Neural progenitor cell (in vitro differentiated cells): Measurements from ENCODE around the gene NAMPT. TPM values are rescaled to one million over a fixed set of nuclear protein-coding genes. Genes with fewer than 3 reads are reported as not detected.

ENCODE experiments used
- DNase-seq: peaks from one replicate; pipeline ENCODE4 v3.0.0-alpha.2; 2016; ENCODE audit warnings: low spot score
- H2AFZ ChIP-seq: fragments of 200-600 bp; sonication (generic); replicated peaks from 2 replicates; pipeline ENCODE4 v1.6.1; 2016; ENCODE audit warnings: antibody characterized with exemption
- H3F3A ChIP-seq: fragments of 200-600 bp; sonication (generic); 2 replicates; pipeline ENCODE4 v1.6.1; 2016; ENCODE audit warnings: antibody characterized with exemption, low read depth
- H3K27ac ChIP-seq: fragments of 200-600 bp; sonication (generic); 2 replicates; pipeline ENCODE4 v1.5.1; 2016; ENCODE audit warnings: mild to moderate bottlenecking
- H3K27me3 ChIP-seq: fragments of 200-600 bp; sonication (generic); 2 replicates; pipeline ENCODE4 v1.6.1; 2016; ENCODE audit warnings: mild to moderate bottlenecking, moderate library complexity
- H3K36me3 ChIP-seq: fragments of 200-600 bp; sonication (generic); 2 replicates; pipeline ENCODE4 v1.5.1; 2016
- H3K4me1 ChIP-seq: fragments of 200-600 bp; sonication (generic); 2 replicates; pipeline ENCODE4 v1.6.1; 2016; ENCODE audit warnings: mixed run types
- H3K4me2 ChIP-seq: fragments of 200-600 bp; sonication (generic); 2 replicates; pipeline ENCODE4 v1.6.1; 2016
- H3K4me3 ChIP-seq: fragments of 200-600 bp; sonication (generic); 2 replicates; pipeline ENCODE4 v1.5.1; 2016
- H3K79me2 ChIP-seq: fragments of 200-600 bp; sonication (generic); 2 replicates; pipeline ENCODE4 v1.6.1; 2016; ENCODE audit warnings: low read depth
- H3K9ac ChIP-seq: fragments of 200-600 bp; sonication (generic); 2 replicates; pipeline ENCODE4 v1.6.1; 2016
- H3K9me3 ChIP-seq: fragments of 200-600 bp; sonication (generic); 2 replicates; pipeline ENCODE4 v1.5.1; 2016; ENCODE audit warnings: low read depth
- H4K20me1 ChIP-seq: fragments of 200-600 bp; sonication (generic); 2 replicates; pipeline ENCODE4 v1.6.1; 2016; ENCODE audit warnings: low read depth
- H3K27ac Mint-ChIP-seq: 3 replicates; pipeline ENCODE4 v1.8.0; 2021; ENCODE audit warnings: mixed read lengths
- H3K27me3 Mint-ChIP-seq: 2 replicates; pipeline ENCODE4 v1.8.0; 2022; ENCODE audit warnings: low read depth, mild to moderate bottlenecking, inconsistent platforms, moderate library complexity, mixed read lengths; ENCODE audit not compliant: insufficient read depth
- H3K36me3 Mint-ChIP-seq: 3 replicates; pipeline ENCODE4 v1.8.0; 2021; ENCODE audit warnings: mixed read lengths
- H3K4me1 Mint-ChIP-seq: 3 replicates; pipeline ENCODE4 v1.8.0; 2021; ENCODE audit warnings: mixed read lengths
- H3K4me3 Mint-ChIP-seq: 3 replicates; pipeline ENCODE4 v1.8.0; 2021; ENCODE audit warnings: mild to moderate bottlenecking, moderate library complexity, mixed read lengths
- H3K9me3 Mint-ChIP-seq: 3 replicates; pipeline ENCODE4 v1.8.0; 2020; ENCODE audit warnings: mixed read lengths
- CTCF ChIP-seq: fragments of 200-600 bp; sonication (generic); IDR thresholded peaks from 2 replicates; pipeline ENCODE4 v1.5.1; 2017; ENCODE audit warnings: antibody characterized with exemption, mild to moderate bottlenecking
- EZH2 ChIP-seq: fragments of 200-600 bp; sonication (generic); IDR thresholded peaks from 2 replicates; pipeline ENCODE4 v1.6.1; 2017; ENCODE audit warnings: antibody characterized with exemption, mild to moderate bottlenecking, moderate library complexity
- EZH2phosphoT487 ChIP-seq: fragments of 200-600 bp; sonication (generic); IDR thresholded peaks from 2 replicates; pipeline ENCODE4 v1.6.1; 2017; ENCODE audit warnings: antibody characterized with exemption
- total RNA-seq: library from RNA; depleted of rRNA; stranded (reverse); fragments of >200 nt; gene quantifications from 2 replicates; pipeline ENCODE4 v1.2.3, GENCODE V29; 2015; ENCODE audit warnings: low replicate concordance

Gene NAMPT
- 84.8 and 143 TPM in 2 replicates for total RNA-seq

GRCh38 chr7:106284714-106285050 lies at the start of gene NAMPT:
Gene NAMPT (minus strand): TSS chr7:106284983. CDS start chr7:106284884, 99 bp downstream.
- DNase-seq = no peak
- Mint-ChIP-seq H3K36me3 (peaks cover 11% of the 10 kb centered on the region), H3K4me1 (peaks cover 15% of the 10 kb centered on the region), H3K4me3 (peak within 1 kb of the TSS; percentile 95), H3K27ac (peak within 1 kb of the TSS; percentile 97), H3K9me3 (no peaks in the 10 kb centered on the region), H3K27me3 (peaks cover 2% of the 10 kb centered on the region)
- Histone ChIP-seq H4K20me1 (peaks cover 40% of the 10 kb centered on the region), H3K27me3 (no peaks in the 10 kb centered on the region), H3K9ac (peak within 1 kb of the TSS; percentile 56), H2AFZ (peak within 1 kb of the TSS; percentile 85), H3K4me3 (peak within 1 kb of the TSS; percentile 90), H3K36me3 (no peaks in the 10 kb centered on the region), H3K9me3 (no peaks in the 10 kb centered on the region), H3K79me2 (peaks cover 45% of the 10 kb centered on the region), H3K4me2 (peak within 1 kb of the TSS; percentile 92), H3F3A (peaks cover 27% of the 10 kb centered on the region), H3K4me1 (peaks cover 32% of the 10 kb centered on the region), H3K27ac (peak within 1 kb of the TSS; percentile 98)
- TF ChIP-seq EZH2 (no peak), EZH2phosphoT487 (no peak), CTCF (no peak)

- no peaks in the 10 kb centered on the region for H4K20me1 ChIP-seq
- H3K4me1 Mint-ChIP-seq = no peaks in the 10 kb centered on the region
- H3K27ac ChIP-seq = no peak overlapping the region
- no peaks in the 10 kb centered on the region for H3K36me3 ChIP-seq
- no peak overlapping the region for H3K4me2 ChIP-seq
- H3K4me1 ChIP-seq = no peaks in the 10 kb centered on the region
- H3K27me3 ChIP-seq = no peaks in the 10 kb centered on the region
- H3K4me3 ChIP-seq = no peak overlapping the region
- H3K9me3 Mint-ChIP-seq = no peaks in the 10 kb centered on the region
- DNase-seq = no peak
- H3K79me2 ChIP-seq = no peaks in the 10 kb centered on the region
- TF ChIP-seq CTCF (no peak), EZH2 (no peak)
- H3K9ac ChIP-seq = no peak overlapping the region
- H3K36me3 Mint-ChIP-seq = no peaks in the 10 kb centered on the region
- H3K27me3 Mint-ChIP-seq = peaks cover 2% of the 10 kb centered on the region
- no peaks in the 10 kb centered on the region for H3F3A ChIP-seq
- no peak overlapping the region for H3K4me3 Mint-ChIP-seq
- no peak overlapping the region for H2AFZ ChIP-seq
- H3K27ac Mint-ChIP-seq = no peak overlapping the region
- peaks cover 3% of the 10 kb centered on the region for H3K9me3 ChIP-seq
Observed at GRCh38 chr7:106332201-106332600, 47.4 kb upstream of the NAMPT start.

GRCh38 chr7:106331441-106332175 lies 46.8 kb upstream of the NAMPT start:
- Histone ChIP-seq H4K20me1 (no peaks in the 10 kb centered on the region), H3K79me2 (no peaks in the 10 kb centered on the region), H3K4me1 (no peaks in the 10 kb centered on the region), H3K36me3 (no peaks in the 10 kb centered on the region), H3K9ac (no peak overlapping the region), H3K27me3 (no peaks in the 10 kb centered on the region), H3K27ac (no peak overlapping the region), H2AFZ (no peak overlapping the region), H3K9me3 (no peaks in the 10 kb centered on the region), H3K4me3 (no peak overlapping the region), H3F3A (no peaks in the 10 kb centered on the region), H3K4me2 (no peak overlapping the region)
- H3K4me1 Mint-ChIP-seq = no peaks in the 10 kb centered on the region
- no peak for DNase-seq
- H3K27ac Mint-ChIP-seq = no peak overlapping the region
- H3K4me3 Mint-ChIP-seq = no peak overlapping the region
- no peaks in the 10 kb centered on the region for H3K9me3 Mint-ChIP-seq
- TF ChIP-seq EZH2 (no peak), EZH2phosphoT487 (no peak), CTCF (no peak)
- peaks cover 2% of the 10 kb centered on the region for H3K27me3 Mint-ChIP-seq
- no peaks in the 10 kb centered on the region for H3K36me3 Mint-ChIP-seq
